DMS153 treated with DMSO at 0.1 percent for 48 hours (cell line): Measurements from ENCODE around the gene MAP3K12.
"Not testable (repeated sequence)": the region's sequence is repeated elsewhere in the genome, so short reads cannot be mapped to it uniquely, and the experiment has no call there.

Experiments used
- DNase-seq: peaks from one replicate; lab custom pipeline; 2025; ENCODE audit not compliant: unreplicated experiment; lab: John Stamatoyannopoulos, UW

The MAP3K12 gene

DNA sequence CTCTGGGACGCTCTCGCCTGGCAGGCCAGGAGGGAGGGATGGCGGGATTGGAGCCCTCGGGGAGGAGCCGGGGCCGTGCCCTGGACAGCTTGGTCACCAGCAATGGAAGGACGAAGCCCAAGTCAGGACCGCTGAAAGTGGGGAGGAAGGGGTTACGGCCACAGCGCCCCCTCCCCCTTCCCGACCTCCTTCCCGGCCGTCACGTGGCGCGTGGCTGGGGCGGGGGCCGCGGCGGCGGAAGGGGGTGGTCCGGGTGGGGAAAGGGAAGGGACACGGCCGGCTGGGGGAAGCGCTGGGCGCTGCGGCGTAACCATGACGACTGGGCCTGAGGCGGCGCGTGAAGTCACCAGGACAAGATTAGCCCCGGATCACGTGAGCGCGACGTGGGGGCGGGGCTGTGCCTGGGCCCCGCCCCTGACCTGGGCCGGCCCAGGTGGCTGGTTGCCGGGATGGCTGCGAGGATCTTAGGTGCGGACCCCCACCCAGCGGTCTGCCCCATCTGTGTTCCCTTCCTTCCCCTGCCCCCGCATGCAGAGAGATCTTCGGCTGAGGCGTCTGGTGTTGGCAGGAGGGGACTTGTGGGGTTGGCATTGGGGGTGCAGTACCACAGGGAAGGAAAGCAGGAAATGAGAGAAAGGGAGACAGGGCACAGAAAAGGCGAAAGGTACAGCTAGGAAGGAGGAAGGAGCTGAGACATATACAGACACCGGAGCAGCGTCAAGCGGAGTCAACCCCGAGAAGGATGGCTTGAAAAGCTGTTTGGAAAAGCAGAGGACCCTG is 6.2 kb downstream of the MAP3K12 start:
- DNase-seq = peak; percentile 74

DNA sequence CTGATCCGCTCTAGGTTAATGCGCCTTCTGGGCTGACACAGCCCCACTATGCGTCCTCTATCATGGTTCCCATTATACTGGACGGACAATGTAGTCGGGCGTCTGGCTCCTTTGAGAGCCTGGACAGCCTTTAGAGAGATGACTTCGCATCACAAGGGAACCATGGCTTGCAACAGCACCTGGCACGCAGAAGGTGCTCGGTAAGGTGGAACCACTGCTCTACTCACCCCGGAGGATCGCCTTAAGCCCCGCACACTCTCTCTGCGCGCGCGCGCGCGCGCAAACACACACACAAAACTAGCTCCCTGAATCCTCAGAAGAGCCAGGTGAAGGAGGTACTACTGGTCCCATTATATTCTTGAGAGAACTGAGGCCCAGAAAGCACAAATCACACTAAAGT is 7.1 kb downstream of the MAP3K12 start:
- DNase-seq = no peak

DNA sequence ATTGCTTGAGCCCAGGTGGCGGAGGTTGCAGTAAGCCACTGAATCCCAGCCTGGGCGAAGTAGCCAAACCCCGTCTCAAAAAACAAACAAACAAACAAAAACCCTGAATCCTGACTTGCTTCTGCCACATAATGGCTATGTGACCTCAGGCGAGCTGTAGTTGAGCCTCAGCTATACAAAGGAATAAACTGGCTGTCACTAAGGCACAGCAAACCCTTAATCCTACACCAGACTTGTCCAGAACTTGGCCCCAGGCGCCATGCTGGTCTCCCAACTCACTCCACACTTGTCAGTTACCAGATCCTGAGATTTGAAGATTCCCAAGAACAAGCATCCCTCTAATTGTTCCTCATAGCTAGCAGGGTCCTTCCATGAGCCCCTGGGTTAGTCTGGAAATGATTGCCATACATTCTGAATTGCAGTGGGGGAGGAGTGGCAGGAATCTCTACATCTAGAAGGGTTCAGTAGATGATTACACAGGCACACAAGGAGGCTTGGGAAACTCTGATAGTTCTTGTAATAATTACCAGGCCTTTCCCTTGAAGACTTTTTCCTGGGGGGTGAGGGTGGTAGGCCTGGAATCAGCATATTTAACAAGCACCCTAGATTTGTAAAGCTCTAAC is 9.9 kb downstream of the MAP3K12 start:
- no peak for DNase-seq

DNA sequence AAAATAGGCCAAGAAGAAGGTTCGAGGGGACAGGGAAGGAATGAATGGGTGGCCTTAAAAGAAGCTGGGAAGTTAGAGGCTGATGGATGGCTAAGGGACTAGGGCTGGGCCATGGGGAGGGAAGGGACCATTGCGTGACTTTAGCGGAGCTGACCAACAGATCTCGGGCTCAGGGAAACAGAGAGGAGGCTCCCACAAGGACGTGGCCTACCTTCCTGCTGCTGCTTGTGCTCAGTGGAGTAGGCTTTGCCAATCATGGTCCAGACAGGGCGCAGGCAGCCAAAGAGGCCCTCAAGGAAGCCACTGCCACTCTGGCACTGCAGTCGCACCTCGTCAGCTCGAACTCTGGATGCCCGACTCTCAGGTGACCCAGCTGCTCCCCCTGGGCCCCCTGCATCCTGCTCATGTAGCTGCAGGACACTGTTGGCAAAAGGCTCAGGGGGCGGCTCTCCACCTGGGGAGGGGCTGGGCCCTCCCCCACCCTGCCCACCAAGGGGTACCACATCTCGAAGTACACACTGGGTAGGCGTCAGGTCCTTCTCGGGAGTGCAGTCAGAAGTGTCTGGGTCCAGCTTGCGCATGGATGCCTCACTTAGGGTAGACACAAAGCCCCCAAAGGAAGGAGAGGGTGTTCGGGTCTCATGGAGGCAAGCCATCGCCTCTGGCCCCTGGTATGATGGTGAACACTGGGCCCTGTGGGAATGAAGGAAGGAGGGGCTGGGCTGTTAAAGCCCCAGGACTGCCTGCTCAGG is 12.3 kb downstream of the MAP3K12 start:
- no peak for DNase-seq

DNA sequence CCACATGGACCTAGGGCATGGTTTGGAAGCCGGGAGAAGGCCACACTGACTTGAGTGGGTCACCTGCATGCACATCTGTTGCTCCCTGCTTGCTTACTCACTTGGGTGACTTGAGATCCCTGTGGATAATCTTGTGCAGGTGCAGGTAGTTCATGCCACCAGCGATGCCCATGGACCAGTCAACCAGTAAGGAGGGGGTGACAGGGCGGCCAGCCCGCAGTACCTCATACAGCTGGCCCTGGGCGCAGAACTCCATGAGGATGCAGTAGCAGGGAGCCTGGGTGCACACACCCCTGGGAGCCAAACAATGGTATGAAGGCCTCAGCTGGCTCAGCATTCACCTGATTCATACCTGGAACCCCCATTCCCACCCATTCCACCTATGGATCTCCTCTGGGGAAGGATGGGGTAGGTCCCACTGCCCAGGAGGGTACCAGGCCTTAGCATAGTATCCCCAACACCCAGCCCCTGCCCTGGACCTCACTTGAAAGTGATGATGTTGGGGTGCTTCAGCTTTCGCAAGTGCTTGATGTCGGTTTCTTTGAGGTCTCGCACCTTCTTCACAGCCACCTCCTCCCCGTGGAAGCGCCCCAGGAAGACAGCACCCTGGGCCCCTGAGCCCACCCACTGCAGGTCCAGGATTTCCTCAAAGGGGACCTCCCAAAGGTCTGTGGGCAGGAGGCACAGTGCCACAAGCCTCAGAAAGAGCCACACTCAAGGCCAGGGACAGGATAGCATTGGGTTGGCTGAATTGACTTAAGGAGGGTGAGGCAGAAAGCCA is 13.1 kb downstream of the MAP3K12 start:
- no peak for DNase-seq

DNA sequence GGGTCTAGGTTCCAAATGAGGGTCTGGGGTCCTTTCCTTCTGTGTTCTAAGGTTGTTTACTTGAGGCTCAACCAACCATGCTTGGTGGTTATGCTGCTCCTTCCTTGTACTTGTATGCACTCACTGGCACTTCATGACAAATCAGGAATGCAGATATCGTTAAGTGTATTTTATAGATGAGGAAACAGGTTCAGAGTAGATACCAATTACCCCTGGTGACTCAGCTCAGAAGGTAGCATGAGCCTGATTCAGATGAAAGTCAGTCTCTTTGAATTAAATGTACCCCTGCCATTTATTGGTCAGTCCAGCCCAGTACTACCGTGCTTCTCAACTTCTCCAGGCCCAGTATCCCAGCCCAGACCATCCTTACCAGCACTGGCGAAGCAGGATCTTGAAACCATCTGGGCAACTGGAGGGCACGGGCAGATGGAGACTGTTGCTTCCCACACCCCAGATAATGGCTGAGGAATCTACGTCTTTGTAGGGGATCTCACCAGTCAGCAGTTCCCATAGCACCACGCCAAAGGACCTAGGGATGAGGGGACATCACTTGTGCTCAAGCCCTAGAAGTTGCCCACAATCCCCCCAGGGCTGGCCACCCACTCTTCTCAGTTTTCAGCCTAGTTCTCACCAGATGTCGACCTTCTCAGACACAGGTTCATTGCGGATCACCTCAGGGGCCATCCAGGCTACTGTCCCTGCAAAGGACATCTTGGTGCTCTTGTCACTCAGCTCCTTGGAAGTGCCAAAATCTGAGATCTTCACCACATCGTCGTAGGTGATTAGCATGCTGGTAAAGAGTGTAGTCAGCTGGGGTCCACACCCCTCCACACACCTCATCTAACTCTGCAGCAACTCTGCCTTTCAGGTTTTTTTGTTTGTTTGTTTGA is 14.3 kb downstream of the MAP3K12 start:
- no peak for DNase-seq

DNA sequence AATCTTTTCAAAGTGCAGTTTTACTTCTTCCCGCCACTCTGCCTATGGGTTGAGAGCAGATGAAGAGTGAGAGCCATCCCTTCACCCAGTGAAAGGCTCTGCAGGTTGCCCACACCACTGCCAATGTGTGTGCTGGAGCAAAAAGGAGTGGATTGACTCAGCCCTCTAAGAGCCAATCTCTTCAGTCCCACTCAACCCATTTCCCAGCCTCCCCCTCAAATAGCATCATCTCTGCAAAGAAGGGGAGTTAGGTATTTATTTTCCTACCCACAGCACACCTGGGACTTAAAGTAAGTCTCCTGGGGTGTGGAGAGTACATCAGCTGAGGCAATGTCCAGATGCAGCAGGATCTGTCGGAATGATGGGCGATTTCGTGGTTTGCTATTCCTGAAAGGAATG is 15.3 kb downstream of the MAP3K12 start:
- DNase-seq = no peak

DNA sequence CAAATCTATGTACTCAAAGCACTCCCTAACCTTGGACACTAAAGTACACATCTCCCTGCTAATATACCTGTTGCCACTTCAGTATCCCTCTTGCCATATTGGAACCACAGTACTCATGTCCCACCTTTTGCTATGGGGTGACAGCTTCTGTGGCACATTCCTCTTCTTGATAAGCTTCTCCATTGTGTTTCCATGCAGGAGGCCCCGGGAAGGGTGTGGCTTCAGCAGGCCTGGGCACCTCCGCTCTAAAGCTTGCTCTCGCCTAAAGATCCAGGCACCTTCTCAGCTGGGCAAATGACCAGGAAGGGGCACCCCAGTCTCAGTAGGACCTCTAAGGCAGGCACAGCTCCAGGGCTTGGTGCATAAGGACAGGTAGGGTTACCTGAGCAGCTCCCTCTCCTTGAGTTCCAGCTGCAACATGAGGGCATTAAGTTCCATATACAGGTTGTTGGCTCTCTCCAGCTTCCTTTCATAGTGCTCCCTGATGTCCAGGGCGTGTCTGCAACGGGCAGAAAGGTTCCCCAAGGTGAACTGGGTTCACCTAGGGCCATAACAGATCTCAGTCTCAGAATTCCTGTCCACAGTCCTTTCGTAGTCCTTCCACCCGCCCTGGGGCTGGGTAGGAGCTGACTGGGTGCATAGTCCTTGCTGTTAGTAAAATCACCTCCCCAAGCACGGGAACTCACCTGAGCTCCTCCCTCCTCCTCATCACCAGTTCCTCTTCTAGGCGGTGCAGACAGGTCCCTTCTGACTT is 15.9 kb downstream of the MAP3K12 start:
- DNase-seq = no peak

DNA sequence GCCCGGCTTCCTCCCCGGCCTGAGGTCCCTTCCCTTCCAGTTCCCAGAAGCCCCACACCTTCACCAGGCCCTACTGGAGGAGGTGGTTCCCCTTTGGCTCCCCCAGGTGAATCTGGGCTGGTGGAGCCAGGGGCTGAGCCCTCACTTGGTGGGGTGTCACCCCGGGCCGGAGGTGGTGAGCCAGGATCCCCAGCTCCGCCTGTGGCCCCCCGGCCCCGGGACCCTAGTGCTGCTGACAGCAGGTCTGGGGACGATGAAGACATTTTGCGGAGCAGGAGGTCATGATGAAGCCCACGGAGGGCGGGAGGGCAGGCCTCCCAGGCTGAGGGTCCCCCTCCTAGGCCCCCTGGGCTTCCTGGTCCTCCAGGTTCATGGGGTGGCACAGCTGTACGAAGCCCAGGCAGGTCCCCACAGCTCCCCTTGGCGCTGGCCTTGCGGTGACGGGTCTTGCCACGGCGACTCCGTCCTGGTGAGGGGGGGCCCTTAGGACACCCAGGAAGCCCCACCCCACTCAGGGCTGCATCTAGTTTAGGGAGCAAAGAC is 16.6 kb downstream of the MAP3K12 start:
- no peak for DNase-seq

DNA sequence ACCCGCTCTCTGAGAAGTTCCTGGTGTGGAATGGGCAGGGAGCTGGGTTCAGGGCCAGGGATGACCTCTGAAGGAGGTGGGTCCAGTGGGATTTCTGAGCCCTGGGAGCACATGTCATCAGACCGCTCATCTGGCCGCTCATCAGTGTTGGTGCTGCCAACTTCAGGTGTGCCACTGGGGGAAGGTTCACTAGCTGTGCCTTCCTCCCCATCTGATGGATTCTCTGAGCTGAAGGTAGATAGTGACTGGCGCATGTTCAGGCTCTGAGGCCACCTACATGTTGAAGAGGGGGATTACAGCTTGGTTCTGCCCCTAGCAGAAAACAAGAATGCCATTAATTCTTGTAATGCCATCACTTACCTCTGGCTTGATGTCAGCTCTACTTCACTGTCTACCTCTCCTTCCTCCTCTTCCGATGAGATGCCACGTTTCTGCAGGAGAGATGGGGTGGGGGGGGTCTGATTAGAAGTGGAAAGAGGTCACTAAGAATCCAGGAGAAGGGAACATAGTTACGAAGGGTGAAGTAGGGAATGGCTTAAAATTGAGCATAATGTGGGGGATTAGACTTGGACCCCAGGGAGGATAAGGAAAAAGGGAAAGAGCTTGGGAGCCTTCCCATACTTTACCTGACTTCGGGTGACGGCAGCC is 17.2 kb downstream of the MAP3K12 start:
- no peak for DNase-seq

DNA sequence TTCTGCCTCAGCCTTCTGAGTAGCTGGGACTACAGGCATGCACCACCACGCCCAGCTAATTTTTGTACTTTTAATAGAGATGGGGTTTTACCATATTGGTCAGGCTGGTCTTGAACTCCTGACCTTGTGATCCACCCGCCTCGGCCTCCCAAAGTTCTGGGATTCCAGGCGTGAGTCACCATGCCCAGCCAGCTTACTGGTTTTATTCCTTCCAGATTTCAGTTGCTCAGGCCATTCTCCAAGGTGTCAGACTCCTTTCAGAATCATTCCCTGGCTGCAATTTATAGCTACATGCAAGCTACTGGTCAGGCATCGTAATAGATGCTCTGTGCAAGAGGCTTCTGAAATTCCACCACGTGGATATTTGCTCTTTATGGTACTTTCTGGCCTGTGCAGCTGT is 17.8 kb downstream of the MAP3K12 start:
- not testable (repeated sequence) for DNase-seq

DNA sequence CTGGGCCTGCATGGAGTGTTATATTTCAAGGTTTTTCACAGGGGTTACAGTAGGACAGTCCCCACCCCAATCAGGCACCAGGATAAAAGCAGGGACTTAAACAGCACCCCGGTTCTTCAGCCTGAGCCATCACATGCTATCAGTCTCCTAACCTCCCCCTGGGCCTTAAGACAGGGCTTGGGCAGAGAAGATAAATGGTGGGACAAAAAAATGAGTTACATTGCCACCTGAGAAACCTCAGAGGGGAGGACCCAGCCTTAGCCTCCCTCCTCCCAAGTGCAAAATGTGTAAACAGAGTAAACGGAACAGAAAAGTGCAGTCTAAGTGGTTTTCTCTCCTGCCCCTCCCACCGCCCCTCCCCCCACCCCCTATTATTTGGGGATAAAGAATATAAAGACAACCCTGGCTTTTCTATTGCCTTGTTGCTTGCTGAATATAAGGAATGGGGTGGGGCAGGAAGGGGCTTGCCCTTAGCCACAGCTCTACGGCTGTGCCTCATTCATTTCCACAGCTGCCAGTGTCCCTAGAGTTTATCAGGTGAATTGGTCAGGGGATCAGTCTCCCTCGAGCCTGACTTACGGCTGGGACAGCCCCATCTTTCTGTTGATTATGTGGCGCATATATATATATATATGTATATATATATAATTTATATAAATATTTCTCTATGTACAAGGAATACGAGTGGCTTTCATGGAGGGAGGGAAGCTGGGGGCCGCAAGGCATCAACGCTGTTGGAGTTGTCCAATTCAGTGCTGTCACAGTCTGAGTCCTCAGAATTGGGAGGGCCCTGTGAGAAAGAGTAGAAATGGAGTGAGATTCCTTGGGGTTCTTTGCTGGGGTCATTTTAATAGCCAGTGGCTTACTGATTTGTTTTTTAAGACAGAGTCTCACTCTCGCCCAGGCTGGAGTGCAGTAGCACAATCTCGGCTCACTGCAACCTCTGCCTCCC is 18.5 kb downstream of the MAP3K12 start:
- no peak for DNase-seq

DNA sequence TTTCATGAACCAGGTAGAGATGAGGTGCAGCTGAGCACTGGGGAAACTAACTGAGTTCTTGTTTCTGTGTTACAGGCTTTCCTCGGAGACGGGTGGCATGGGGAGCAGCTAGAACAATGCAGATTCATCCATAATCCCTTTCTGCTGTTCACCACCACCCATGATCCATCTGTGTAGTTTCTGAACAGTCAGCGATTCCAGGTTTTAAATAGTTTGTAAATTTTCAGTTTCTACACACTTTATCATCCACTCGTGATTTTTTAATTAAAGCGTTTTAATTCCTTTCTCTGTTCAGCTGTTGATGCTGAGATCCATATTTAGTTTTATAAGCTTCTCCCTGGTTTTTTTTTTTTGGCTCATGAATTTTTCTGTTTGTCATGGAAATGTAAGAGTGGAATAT is 19.9 kb downstream of the MAP3K12 start:
- no peak for DNase-seq

DNA sequence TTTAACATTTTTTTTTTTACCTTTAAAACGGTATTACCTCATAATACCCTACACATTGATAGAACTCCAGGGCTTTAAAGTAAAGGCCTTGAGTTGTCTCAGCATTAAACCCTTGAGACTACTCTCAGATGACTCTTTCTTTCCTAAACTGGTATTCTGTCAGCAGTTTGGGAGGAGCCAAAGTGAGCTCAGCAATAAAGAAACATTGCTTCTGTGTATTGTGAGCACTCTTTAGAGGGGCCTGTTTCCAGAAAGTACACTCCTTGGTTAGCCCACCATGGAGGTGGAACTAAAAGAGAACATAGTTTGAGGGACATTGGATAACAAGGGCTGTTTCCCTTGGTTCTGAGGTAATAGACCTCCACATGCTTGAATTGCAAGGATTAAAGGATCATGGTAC is 20.4 kb downstream of the MAP3K12 start:
- DNase-seq = no peak

DNA sequence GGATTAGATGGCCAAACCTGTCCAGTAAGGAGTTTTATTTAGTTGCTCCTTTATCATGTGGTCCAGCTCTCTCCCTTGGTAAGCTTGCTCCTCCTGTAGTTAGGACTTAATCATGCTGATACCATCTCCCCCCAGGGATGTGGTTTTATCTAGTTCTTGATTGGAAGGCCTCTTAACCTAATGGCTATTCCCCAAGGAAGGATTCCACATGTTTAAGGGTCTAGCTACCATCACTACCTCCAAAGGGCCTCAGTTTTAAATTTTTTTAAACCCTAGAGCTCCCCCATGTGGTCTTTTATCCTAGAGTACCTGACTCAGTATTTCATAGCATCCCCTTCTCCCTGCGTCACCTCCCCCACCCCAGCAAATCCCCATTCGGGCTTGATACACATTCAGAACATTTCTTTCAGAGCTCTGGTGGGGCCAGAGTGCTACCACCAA is 22.5 kb downstream of the MAP3K12 start:
- DNase-seq = peak; percentile 4

DNA sequence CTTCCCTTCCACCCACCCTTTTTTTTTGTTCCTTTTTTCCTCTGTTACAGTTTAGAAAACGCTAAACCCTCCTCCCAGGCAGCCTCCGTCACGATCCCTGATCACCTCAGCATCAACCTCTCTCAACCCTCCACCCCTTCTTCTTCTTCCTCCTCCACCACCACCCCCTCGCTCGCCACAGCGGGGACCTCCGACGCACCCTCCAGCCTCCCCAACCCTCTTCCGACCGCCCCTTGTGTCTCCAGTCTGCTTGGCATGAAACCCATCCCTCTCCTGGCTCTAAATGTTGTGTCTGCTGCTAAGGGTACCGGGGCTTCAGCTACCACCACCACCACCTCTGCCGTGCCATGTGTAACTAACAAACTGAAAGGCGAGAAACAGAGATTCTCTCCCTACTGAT is 24.4 kb downstream of the MAP3K12 start:
- no peak for DNase-seq

DNA sequence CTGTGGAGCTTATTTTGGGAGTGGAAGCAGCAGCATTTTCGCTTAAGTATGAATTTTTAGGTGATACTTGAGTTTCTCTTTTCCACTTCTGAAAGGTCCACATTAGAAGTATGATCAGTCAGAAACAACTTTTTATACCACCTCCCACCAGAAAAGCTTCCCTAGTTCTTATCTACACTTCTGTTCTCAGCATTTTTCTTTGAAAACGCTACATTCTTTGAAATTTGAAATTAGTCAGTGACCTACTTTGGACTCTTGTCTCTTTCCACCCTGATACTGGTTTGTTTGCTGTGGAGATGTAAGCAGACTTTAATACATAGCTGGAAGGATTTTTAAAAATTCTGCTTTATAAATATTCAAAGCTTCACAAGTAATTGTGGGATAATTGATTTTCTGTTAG is 25.2 kb downstream of the MAP3K12 start:
- DNase-seq = no peak
